ENCODE results near the gene KCNT1.

DNA sequence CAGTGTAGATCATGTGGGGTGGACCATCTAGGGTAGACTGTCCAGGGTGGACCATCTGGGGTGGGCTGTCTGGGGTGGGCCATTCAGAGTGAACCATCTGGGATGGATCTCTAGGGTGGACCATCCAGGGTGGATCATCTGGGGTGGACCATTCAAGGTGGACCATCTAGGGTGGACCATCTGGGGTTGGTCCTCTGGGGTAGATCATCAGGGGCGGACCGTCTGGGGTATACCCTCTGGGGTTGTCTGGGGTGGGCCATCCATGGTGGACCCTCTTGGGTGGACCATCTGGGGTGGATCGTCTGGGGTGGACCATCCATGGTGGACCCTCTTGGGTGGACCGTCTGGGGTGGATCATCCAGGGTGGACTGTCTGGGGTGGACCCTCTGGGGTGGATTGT is 64.3 kb downstream of the KCNT1 start:
- TF ChIP-seq, protein P1, sequence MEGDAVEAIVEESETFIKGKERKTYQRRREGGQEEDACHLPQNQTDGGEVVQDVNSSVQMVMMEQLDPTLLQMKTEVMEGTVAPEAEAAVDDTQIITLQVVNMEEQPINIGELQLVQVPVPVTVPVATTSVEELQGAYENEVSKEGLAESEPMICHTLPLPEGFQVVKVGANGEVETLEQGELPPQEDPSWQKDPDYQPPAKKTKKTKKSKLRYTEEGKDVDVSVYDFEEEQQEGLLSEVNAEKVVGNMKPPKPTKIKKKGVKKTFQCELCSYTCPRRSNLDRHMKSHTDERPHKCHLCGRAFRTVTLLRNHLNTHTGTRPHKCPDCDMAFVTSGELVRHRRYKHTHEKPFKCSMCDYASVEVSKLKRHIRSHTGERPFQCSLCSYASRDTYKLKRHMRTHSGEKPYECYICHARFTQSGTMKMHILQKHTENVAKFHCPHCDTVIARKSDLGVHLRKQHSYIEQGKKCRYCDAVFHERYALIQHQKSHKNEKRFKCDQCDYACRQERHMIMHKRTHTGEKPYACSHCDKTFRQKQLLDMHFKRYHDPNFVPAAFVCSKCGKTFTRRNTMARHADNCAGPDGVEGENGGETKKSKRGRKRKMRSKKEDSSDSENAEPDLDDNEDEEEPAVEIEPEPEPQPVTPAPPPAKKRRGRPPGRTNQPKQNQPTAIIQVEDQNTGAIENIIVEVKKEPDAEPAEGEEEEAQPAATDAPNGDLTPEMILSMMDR (IDR thresholded peaks at IDR 0.05; ENCODE audit: insufficient read depth, low read depth, low read length), result no peak
- no peak for TF ChIP-seq EZH2 (IDR thresholded peaks at IDR 0.05; ENCODE audit: insufficient read depth, low read length)
